Activated naive CD8-positive, alpha-beta T cell (primary cell): Measurements from ENCODE around the gene MAMSTR.
"Not testable (repeated sequence)": the region's sequence is repeated elsewhere in the genome, so short reads cannot be mapped to it uniquely, and the experiment has no call there.

Experiments used
- H3K27ac Mint-ChIP-seq: one replicate; pipeline ENCODE4 v1.8.0; 2021; ENCODE audit warnings: mixed read lengths
- H3K27me3 Mint-ChIP-seq: one replicate; pipeline ENCODE4 v1.8.0; 2021; ENCODE audit warnings: mixed read lengths
- H3K36me3 Mint-ChIP-seq: one replicate; pipeline ENCODE4 v1.8.0; 2021; ENCODE audit warnings: mixed read lengths
- H3K4me1 Mint-ChIP-seq: one replicate; pipeline ENCODE4 v1.8.0; 2021; ENCODE audit warnings: low read depth, mixed read lengths
- H3K4me3 Mint-ChIP-seq: one replicate; pipeline ENCODE4 v1.8.0; 2021; ENCODE audit warnings: mild to moderate bottlenecking, mixed read lengths
- H3K9me3 Mint-ChIP-seq: one replicate; pipeline ENCODE4 v1.8.0; 2021; ENCODE audit warnings: low read depth, mixed read lengths

The MAMSTR gene, protein sequence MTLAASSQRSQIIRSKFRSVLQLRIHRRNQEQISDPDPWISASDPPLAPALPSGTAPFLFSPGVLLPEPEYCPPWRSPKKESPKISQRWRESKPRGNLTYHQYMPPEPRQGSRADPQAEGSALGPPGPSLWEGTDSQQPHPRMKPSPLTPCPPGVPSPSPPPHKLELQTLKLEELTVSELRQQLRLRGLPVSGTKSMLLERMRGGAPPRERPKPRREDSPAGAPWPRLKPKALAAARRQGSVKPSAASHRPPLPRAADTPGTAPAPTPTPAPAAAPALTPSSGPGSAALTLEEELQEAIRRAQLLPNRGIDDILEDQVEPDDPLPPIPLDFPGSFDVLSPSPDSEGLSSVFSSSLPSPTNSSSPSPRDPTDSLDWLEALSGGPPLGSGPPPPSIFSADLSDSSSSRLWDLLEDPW

DNA sequence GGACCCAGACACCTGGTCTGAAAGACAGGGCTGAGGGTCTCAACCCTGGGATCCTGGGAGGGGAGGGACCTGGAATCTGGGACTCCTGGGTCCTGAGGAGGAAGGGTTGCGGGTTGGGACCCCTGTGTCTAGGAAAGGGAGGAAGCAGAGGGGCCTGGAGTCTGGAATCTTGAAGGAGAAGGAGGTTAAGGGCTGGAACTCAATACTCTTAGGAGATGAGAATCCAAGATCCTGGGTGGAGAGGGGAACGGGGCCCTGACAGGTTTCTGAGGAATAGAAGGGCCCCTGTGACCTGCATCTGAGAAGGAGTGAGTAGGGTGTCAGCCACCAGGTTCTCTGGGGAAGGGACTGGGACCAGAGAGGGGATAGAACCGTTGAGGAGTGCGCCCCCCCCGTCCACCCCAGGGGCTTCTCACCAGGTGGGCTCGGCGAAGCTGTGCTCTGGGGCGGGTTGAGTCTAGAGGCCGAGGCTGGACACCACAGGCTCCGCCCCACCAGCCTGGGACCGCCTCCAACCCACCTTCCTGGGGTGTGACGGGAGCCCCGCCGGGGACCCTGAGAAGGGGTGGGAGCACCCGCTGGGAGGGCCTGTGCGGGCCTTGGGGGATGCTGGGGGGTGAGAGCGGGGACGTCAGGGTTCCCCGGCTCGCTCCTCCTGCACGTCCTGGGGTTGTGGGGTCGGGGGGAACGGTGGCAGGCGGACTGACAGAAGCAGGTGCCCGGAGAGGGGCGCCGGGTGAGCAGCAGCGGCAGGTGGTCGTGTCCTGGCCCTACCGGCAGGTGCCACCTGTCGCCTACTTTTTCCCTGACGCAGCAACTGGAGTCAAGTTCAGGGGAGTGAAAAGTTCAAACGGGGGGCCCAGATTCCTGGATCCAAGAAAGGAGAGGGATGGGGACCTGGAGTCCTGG lies at the start of gene MAMSTR:
Gene MAMSTR (minus strand): TSS at position 463 of the 909 bp plus-strand sequence. CDS start 694 bp downstream, outside the sequence.
- Mint-ChIP-seq H3K9me3 (no peaks in the 10 kb centered on the region), H3K4me1 (peaks cover 10% of the 10 kb centered on the region)

DNA sequence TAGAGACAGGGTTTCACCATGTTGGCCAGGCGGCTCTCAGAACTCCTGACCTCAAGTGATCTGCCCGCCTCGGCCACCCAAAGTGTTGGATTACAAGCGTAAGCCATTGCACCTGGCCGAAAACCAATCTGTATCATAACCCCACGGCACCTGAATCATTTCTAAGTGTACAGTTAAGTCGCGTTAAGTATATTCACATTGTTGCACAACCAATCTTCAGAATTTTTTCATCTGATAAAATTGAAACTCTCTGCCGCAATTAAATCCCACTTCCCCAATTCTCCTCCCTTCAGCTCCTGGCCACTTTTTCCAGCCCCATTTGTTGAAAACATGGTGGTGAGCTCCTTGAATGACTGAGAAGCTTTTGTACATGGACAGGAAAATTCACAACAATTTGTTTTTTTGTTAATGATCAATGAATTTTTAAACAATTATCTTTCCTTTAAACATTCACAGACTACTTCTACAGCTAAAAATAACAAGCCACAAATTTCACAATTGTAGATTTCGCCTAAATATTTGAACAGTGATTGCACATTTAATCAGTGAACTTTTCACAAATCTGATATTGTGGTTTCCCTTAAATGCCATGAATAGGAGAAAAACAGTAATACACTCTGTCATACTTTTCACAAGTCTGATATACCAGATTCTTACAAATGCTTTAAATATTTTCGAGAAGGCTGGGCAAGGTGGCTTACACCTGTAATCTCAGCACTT lies 49.6 kb upstream of the MAMSTR start:
- H3K4me1 Mint-ChIP-seq: no peaks in the 10 kb centered on the region
- peaks cover 10% of the 10 kb centered on the region for H3K27me3 Mint-ChIP-seq
- H3K9me3 Mint-ChIP-seq: no peaks in the 10 kb centered on the region
- no peaks in the 10 kb centered on the region for H3K36me3 Mint-ChIP-seq
- no peak overlapping the region for H3K27ac Mint-ChIP-seq
- no peak overlapping the region for H3K4me3 Mint-ChIP-seq

More for the DNA sequence above, at the start of gene MAMSTR:
- peak within 1 kb of the TSS; percentile 95 for H3K27ac Mint-ChIP-seq
- no peaks in the 10 kb centered on the region for H3K36me3 Mint-ChIP-seq
- H3K4me3 Mint-ChIP-seq: peak within 1 kb of the TSS; percentile 91
- no peaks in the 10 kb centered on the region for H3K27me3 Mint-ChIP-seq

DNA sequence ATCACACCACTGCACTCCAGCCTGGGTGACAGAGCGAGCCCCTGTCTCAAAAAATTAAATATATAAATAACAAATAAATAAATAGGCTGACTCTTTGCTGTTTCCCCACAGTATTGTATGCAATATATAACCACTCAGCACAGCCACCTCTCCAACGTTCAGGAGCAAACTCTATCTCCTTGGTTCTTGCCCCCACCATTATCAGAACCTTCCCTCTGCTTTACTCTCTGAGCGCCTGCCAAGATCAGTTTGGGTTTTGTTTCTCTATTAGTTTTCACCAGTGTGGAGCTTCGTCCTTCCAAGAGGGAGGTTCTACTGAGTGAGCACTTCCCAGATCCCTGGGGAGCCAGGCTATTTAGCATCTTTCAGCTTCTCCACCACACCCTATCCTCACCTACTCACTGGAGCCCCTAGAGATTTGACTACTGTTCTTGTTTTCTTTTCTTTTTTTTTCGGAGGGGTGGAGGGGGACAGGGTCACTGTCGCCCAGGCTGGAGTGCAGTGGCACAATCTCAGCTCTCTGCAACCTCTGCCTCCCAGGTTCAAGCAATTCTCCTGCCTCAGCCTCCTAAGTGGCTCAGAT lies 48.7 kb upstream of the MAMSTR start:
- H3K27me3 Mint-ChIP-seq, H3K4me3 Mint-ChIP-seq, H3K27ac Mint-ChIP-seq, H3K36me3 Mint-ChIP-seq, H3K9me3 Mint-ChIP-seq, H3K4me1 Mint-ChIP-seq: not testable (repeated sequence)

DNA sequence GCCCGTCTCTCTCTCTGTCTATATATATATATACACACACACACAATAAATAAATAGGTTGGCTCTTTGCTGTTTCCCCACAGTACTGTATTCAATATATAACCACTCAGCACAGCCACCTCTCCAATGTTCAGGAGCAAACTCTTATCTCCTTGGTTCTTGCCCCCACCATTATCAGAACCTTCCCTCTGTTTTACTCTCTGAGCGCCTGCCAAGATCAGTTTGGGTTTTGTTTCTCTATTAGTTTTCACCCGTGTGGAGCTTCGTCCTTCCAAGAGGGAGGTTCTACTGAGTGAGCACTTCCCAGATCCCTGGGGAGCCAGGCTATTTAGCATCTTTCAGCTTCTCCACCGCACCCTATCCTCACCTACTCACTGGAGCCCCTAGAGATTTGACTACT lies 46.3 kb upstream of the MAMSTR start:
- H3K4me3 Mint-ChIP-seq, H3K4me1 Mint-ChIP-seq, H3K27me3 Mint-ChIP-seq, H3K36me3 Mint-ChIP-seq, H3K9me3 Mint-ChIP-seq, H3K27ac Mint-ChIP-seq: not testable (repeated sequence)

- Mint-ChIP-seq H3K27ac (no peak overlapping the region), H3K27me3 (no peaks in the 10 kb centered on the region)
These were observed 41.1 kb upstream of the MAMSTR start for GRCh38 chr19:48760504-48761205.

GRCh38 chr19:48757741-48758144 lies 38.2 kb upstream of the MAMSTR start:
- peaks cover 8% of the 10 kb centered on the region for H3K27me3 Mint-ChIP-seq
- no peak overlapping the region for H3K4me3 Mint-ChIP-seq
- H3K27ac Mint-ChIP-seq: no peak overlapping the region
- peaks cover 13% of the 10 kb centered on the region for H3K4me1 Mint-ChIP-seq
- H3K9me3 Mint-ChIP-seq: no peaks in the 10 kb centered on the region
- no peaks in the 10 kb centered on the region for H3K36me3 Mint-ChIP-seq

More at GRCh38 chr19:48760504-48761205, 41.1 kb upstream of the MAMSTR start:
- no peak overlapping the region for H3K4me3 Mint-ChIP-seq
- no peaks in the 10 kb centered on the region for H3K9me3 Mint-ChIP-seq
- peaks cover 6% of the 10 kb centered on the region for H3K4me1 Mint-ChIP-seq
- no peaks in the 10 kb centered on the region for H3K36me3 Mint-ChIP-seq

DNA sequence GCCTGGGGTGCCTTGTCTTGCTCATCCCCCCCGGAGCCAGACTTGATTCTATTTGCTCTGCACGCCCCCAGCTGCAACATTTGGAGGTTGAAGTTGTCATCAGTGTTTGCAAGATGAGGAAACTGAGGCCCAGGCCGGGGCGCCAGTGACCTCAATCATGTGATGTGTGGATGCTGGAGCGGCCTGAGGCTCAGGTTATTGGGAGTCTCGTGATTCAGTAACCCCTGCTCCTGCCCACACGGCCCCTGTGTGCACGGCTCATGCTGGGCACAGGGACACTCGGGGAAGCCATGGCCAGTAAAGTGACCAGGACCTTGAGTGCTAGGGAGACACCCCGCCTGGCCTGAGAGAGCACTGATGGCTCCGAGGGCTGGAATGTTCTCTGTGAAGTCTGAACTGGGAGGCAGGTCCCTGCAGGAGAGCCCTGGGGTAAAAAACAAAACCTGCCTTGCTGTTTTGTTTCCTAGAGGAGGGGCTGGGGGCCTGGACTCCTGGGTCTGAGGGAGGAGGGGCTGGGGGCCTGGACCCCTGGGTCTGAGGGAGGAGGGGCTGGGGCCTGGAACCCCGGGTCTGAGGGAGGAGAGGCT lies 37.7 kb upstream of the MAMSTR start:
- H3K27me3 Mint-ChIP-seq: peaks cover 8% of the 10 kb centered on the region
- H3K4me3 Mint-ChIP-seq: no peak overlapping the region
- H3K9me3 Mint-ChIP-seq: no peaks in the 10 kb centered on the region
- H3K4me1 Mint-ChIP-seq: peaks cover 14% of the 10 kb centered on the region
- H3K27ac Mint-ChIP-seq: no peak overlapping the region
- H3K36me3 Mint-ChIP-seq: no peaks in the 10 kb centered on the region

GRCh38 chr19:48756686-48757085 lies 37.2 kb upstream of the MAMSTR start:
- peaks cover 8% of the 10 kb centered on the region for H3K27me3 Mint-ChIP-seq
- H3K4me3 Mint-ChIP-seq: no peak overlapping the region
- peaks cover 17% of the 10 kb centered on the region for H3K4me1 Mint-ChIP-seq
- no peak overlapping the region for H3K27ac Mint-ChIP-seq
- no peaks in the 10 kb centered on the region for H3K36me3 Mint-ChIP-seq
- H3K9me3 Mint-ChIP-seq: no peaks in the 10 kb centered on the region

DNA sequence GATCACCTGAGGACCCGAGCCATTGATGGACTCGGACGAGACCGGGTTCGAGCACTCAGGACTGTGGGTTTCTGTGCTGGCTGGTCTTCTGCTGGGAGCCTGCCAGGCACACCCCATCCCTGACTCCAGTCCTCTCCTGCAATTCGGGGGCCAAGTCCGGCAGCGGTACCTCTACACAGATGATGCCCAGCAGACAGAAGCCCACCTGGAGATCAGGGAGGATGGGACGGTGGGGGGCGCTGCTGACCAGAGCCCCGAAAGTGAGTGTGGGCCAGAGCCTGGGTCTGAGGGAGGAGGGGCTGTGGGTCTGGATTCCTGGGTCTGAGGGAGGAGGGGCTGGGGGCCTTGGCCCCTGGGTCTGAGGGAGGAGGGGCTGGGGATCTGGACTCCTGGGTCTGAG lies 36.7 kb upstream of the MAMSTR start:
- peaks cover 18% of the 10 kb centered on the region for H3K4me1 Mint-ChIP-seq
- peaks cover 9% of the 10 kb centered on the region for H3K27me3 Mint-ChIP-seq
- no peaks in the 10 kb centered on the region for H3K9me3 Mint-ChIP-seq
- H3K4me3 Mint-ChIP-seq: no peak overlapping the region
- no peaks in the 10 kb centered on the region for H3K36me3 Mint-ChIP-seq
- no peak overlapping the region for H3K27ac Mint-ChIP-seq

DNA sequence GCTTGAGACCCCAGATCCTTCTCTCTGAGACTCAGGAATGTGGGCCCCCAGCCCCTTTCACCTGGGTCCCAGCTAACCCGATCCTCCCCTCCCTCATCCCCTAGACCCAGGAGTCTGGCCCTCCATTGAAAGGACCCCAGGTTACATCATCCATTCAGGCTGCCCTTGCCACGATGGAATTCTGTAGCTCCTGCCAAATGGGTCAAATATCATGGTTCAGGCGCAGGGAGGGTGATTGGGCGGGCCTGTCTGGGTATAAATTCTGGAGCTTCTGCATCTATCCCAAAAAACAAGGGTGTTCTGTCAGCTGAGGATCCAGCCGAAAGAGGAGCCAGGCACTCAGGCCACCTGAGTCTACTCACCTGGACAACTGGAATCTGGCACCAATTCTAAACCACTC lies 36.3 kb upstream of the MAMSTR start:
- no peaks in the 10 kb centered on the region for H3K9me3 Mint-ChIP-seq
- H3K27me3 Mint-ChIP-seq: peaks cover 11% of the 10 kb centered on the region
- peaks cover 20% of the 10 kb centered on the region for H3K4me1 Mint-ChIP-seq
- H3K27ac Mint-ChIP-seq: no peak overlapping the region
- no peaks in the 10 kb centered on the region for H3K36me3 Mint-ChIP-seq
- no peak overlapping the region for H3K4me3 Mint-ChIP-seq

DNA sequence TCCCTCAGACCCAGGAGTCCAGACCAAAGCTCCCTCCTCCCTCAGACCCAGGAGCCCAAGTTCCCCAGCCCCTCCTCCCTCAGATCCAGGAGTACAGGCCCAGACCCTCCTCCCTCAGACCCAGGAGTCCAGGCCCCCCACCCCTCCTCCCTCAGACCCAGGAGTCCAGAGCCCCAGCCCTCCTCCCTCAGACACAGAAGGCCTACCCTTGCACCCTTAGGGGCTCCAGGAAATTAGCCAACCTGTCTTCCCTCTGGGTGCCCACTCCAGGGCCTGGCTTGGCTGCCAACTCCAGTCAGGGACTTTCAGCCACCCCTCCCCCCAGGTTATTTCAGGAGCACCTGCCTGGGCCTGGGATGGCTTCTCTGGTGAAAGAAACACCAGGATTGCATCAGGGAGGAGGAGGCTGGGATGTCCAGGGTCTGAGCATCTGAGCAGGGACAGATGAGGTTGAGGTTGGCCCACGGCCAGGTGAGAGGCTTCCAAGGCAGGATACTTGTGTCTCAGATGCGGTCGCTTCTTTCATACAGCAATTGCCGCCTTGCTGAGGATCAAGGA lies 35.6 kb upstream of the MAMSTR start, which contains the start of gene FGF21:
Gene FGF21 (plus strand): TSS at position 441 of the 558 bp plus-strand sequence. CDS start 713 bp downstream, outside the sequence.
- Mint-ChIP-seq H3K27me3 (peaks cover 11% of the 10 kb centered on the region), H3K9me3 (no peaks in the 10 kb centered on the region), H3K4me3 (no peak within 1 kb of the TSS), H3K4me1 (peaks cover 14% of the 10 kb centered on the region), H3K36me3 (no peaks in the 10 kb centered on the region), H3K27ac (no peak within 1 kb of the TSS)

GRCh38 chr19:48752496-48753365 lies 33.2 kb upstream of the MAMSTR start, which contains the start of gene FUT1:
Gene FUT1, minus strand, starts transcription at chr19:48752641. Its CDS starts 1,360 bp downstream, at chr19:48751281.
- peak within 1 kb of the TSS; percentile 85 for H3K4me3 Mint-ChIP-seq
- H3K36me3 Mint-ChIP-seq: no peaks in the 10 kb centered on the region
- H3K27me3 Mint-ChIP-seq: peaks cover 11% of the 10 kb centered on the region
- H3K4me1 Mint-ChIP-seq: peaks cover 14% of the 10 kb centered on the region
- H3K27ac Mint-ChIP-seq: no peak within 1 kb of the TSS
- no peaks in the 10 kb centered on the region for H3K9me3 Mint-ChIP-seq
